Measurements from ENCODE around the gene PTCRA.
A peak's percentile ranks its signal among the peaks of the same experiment; 100 is the strongest.

The PTCRA gene

GRCh38 chr6:42904467-42904866 lies 11.4 kb upstream of the PTCRA start:
- no peak for DNase-seq (ENCODE audit: low read depth)

GRCh38 chr6:42907336-42907735 lies 8.5 kb upstream of the PTCRA start:
- DNase-seq (ENCODE audit: low read depth): no peak

GRCh38 chr6:42909835-42910234 lies 6.0 kb upstream of the PTCRA start:
- no peak for DNase-seq (ENCODE audit: low read depth)

- no peak for DNase-seq (ENCODE audit: low read depth)
These were observed 4.5 kb upstream of the PTCRA start for GRCh38 chr6:42911171-42912021.

GRCh38 chr6:42914546-42914945 lies 1.3 kb upstream of the PTCRA start:
- DNase-seq (ENCODE audit: low read depth): no peak

- no peak for DNase-seq (ENCODE audit: low read depth)
These were observed 435 bp downstream of the PTCRA start for GRCh38 chr6:42916288-42916687.

GRCh38 chr6:42921801-42922200 lies 5.9 kb downstream of the PTCRA start:
- no peak for DNase-seq (ENCODE audit: low read depth)

GRCh38 chr6:42923666-42924065 lies 7.8 kb downstream of the PTCRA start:
- DNase-seq (ENCODE audit: low read depth): no peak

- DNase-seq (ENCODE audit: low read depth): no peak
These were observed 9.5 kb downstream of the PTCRA start for GRCh38 chr6:42925248-42925857.

- DNase-seq (ENCODE audit: low read depth): peak; percentile 97
These were observed 13.3 kb downstream of the PTCRA start, which contains the start of gene CNPY3 for GRCh38 chr6:42928986-42929820. TSS of gene CNPY3 (plus strand) at chr6:42929480. CDS start at chr6:42929571, 91 bp downstream.

- peak; percentile 58 for DNase-seq (ENCODE audit: low read depth)
These were observed 14.0 kb downstream of the PTCRA start for GRCh38 chr6:42929821-42930360.

GRCh38 chr6:42932412-42932811 lies 16.6 kb downstream of the PTCRA start:
- DNase-seq (ENCODE audit: low read depth): no peak

- no peak for DNase-seq (ENCODE audit: low read depth)
These were observed 17.4 kb downstream of the PTCRA start for GRCh38 chr6:42933205-42933604.

- DNase-seq (ENCODE audit: low read depth): no peak
These were observed 19.5 kb downstream of the PTCRA start for GRCh38 chr6:42935322-42935721.

- DNase-seq (ENCODE audit: low read depth): no peak
These were observed 20.5 kb downstream of the PTCRA start for GRCh38 chr6:42936398-42936797.

GRCh38 chr6:42937548-42938427 lies 21.9 kb downstream of the PTCRA start:
- no peak for DNase-seq (ENCODE audit: low read depth)

GRCh38 chr6:42938428-42938796 lies 22.6 kb downstream of the PTCRA start:
- no peak for DNase-seq (ENCODE audit: low read depth)

- no peak for DNase-seq (ENCODE audit: low read depth)
These were observed 23.3 kb downstream of the PTCRA start for GRCh38 chr6:42938987-42939809.

GRCh38 chr6:42939810-42940167 lies 23.9 kb downstream of the PTCRA start:
- DNase-seq (ENCODE audit: low read depth): no peak

GRCh38 chr6:42940493-42941045 lies 24.7 kb downstream of the PTCRA start:
- DNase-seq (ENCODE audit: low read depth): no peak

Data from HS-5 (cell line).